Measurements from ENCODE around the gene GABARAP.

DNA sequence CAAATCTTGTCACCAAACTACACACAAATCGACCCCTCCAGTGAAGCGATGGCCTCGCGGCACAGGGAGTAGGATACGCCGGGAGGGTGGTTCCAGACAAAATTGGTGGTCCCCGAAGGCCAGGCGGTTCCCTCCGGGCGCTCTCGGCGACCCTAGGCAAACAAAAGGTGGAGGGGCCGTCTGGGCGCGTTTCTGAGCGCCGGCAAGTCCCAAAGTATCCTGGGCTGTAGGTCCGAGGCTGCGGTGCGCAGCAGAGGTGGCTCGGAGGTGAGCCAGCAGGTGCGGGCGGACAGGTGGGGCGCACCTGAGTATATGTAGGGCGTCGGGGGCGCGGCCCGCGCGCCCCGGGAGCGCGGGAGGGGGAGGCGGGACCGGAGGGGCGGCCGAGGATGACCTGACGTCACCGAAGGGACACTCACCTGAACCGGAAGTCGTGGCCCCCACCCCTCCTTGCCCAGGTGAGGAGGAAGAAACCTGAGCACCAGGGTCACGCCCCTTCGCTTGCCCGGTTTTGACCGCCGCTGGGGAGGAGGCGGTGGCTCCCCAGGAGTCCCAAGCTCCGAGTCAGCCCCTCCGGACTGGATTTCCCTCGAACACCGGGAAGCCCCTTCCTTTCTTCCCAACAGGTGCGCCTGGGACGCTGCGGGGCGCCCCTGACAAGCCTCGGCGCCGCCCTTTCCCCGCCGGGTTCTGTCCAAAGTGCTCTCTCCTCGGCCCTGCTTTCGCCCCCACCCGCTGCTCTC lies 20.1 kb upstream of the GABARAP start, which contains the start of gene CLDN7:
- TF ChIP-seq, protein P1, sequence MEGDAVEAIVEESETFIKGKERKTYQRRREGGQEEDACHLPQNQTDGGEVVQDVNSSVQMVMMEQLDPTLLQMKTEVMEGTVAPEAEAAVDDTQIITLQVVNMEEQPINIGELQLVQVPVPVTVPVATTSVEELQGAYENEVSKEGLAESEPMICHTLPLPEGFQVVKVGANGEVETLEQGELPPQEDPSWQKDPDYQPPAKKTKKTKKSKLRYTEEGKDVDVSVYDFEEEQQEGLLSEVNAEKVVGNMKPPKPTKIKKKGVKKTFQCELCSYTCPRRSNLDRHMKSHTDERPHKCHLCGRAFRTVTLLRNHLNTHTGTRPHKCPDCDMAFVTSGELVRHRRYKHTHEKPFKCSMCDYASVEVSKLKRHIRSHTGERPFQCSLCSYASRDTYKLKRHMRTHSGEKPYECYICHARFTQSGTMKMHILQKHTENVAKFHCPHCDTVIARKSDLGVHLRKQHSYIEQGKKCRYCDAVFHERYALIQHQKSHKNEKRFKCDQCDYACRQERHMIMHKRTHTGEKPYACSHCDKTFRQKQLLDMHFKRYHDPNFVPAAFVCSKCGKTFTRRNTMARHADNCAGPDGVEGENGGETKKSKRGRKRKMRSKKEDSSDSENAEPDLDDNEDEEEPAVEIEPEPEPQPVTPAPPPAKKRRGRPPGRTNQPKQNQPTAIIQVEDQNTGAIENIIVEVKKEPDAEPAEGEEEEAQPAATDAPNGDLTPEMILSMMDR (IDR thresholded peaks at IDR 0.05), result peak in 2 of 6 experiments; percentile 14 to 16
- TF ChIP-seq EP300 (IDR thresholded peaks at IDR 0.05), result peak in 1 of 4 donors; percentile 3

Data from upper lobe of left lung (tissue), 4 donors.